ENCODE data around the gene ZNF512.
A peak's percentile ranks its signal among the peaks of the same experiment; 100 is the strongest.

The ZNF512 gene

GRCh38 chr2:27638709-27639108 lies 55.9 kb downstream of the ZNF512 start:
- DNase-seq = no peak

- no peak for DNase-seq
Observed at GRCh38 chr2:27640722-27641245, 57.9 kb downstream of the ZNF512 start.

GRCh38 chr2:27645197-27645596 lies 62.4 kb downstream of the ZNF512 start:
- no peak for DNase-seq

- DNase-seq = no peak
Observed at GRCh38 chr2:27647289-27647688, 64.4 kb downstream of the ZNF512 start.

- DNase-seq = no peak
Observed at GRCh38 chr2:27647737-27648136, 64.9 kb downstream of the ZNF512 start.

- no peak for DNase-seq
Observed at GRCh38 chr2:27651056-27651455, 68.2 kb downstream of the ZNF512 start.

- DNase-seq = no peak
Observed at GRCh38 chr2:27652341-27652740, 69.5 kb downstream of the ZNF512 start.

GRCh38 chr2:27652790-27653189 lies 69.9 kb downstream of the ZNF512 start:
- DNase-seq = no peak

GRCh38 chr2:27653397-27653796 lies 70.6 kb downstream of the ZNF512 start:
- no peak for DNase-seq

- no peak for DNase-seq
Observed at GRCh38 chr2:27655155-27655951, 72.5 kb downstream of the ZNF512 start.

- no peak for DNase-seq
Observed at GRCh38 chr2:27661371-27661770, 78.5 kb downstream of the ZNF512 start.

GRCh38 chr2:27663285-27664153 lies 80.7 kb downstream of the ZNF512 start, which contains the start of the genes SLC4A1AP and SUPT7L:
SLC4A1AP (plus strand) TSS chr2:27663889; CDS start chr2:27663915, 26 bp downstream.
SUPT7L (minus strand) TSS chr2:27663614; CDS start chr2:27662192, 1,422 bp downstream.
- DNase-seq = peak; percentile 77

GRCh38 chr2:27664154-27664574 lies 81.3 kb downstream of the ZNF512 start:
- DNase-seq = no peak

GRCh38 chr2:27664622-27665363 lies 82.0 kb downstream of the ZNF512 start:
- DNase-seq = no peak

- DNase-seq = no peak
Observed at GRCh38 chr2:27667446-27667845, 84.6 kb downstream of the ZNF512 start.

GRCh38 chr2:27671235-27671634 lies 88.4 kb downstream of the ZNF512 start:
- DNase-seq = no peak
